Peyer's patch (tissue), 4 donors: ENCODE data around the gene TEKT5. TPM values are rescaled to one million over a fixed set of nuclear protein-coding genes. Genes with fewer than 3 reads are reported as not detected.

Experiments
- DNase-seq, 3 donors: peaks; one replicate each; pipeline ENCODE4 v3.0.0-alpha.2; 2017 to 2019
- H3K27ac ChIP-seq, 4 donors: fragments of 200-600 bp; sonication (generic); one replicate each; pipeline ENCODE4 v1.5.1; 2016 to 2019
- H3K27me3 ChIP-seq, 2 donors: fragments of 200-600 bp; sonication (generic); one replicate each; pipeline ENCODE4 v1.5.1; 2019
- H3K36me3 ChIP-seq, 3 donors: fragments of 200-600 bp; sonication (generic); one replicate each; pipeline ENCODE4 v1.5.1; 2016 to 2019
- H3K4me1 ChIP-seq, 4 donors: fragments of 200-600 bp; sonication (generic); one replicate each; pipeline ENCODE4 v1.5.1; 2016 to 2019
- H3K4me3 ChIP-seq, 4 donors: fragments of 200-600 bp; sonication (generic); 1 replicate in 3 of 4; 2 replicates in 1 of 4; pipeline ENCODE4 v1.5.1; 2016 to 2019; ENCODE audit warnings: mild to moderate bottlenecking in 1 of 4
- H3K9me3 ChIP-seq, 4 donors: fragments of 200-600 bp; sonication (generic); one replicate each; pipeline ENCODE4 v1.5.1; 2016 to 2019; ENCODE audit warnings: mild to moderate bottlenecking in 1 of 4
- POLR2A ChIP-seq, 2 donors: fragments of 450-650 bp; IDR thresholded peaks; one replicate each; pipeline ENCODE4 v1.5.1; 2017; ENCODE audit warnings: antibody characterized with exemption in 2 of 2, mild to moderate bottlenecking in 2 of 2, moderate library complexity in 2 of 2
- total RNA-seq, 4 donors: library from RNA; depleted of rRNA; stranded (reverse); fragments of >200 nt; gene quantifications; one replicate each; pipeline ENCODE4 v1.1.0, GENCODE V29; 2016
- TF ChIP-seq, protein P1 (sequence below), 6 experiments: fragments of 450-650 bp in 4 of 6; fragments of 200-600 bp in 2 of 6; sonication (generic) in 1 of 6; IDR thresholded peaks; one replicate each; pipeline ENCODE4 v1.5.1; 2017 to 2019; ENCODE audit warnings: antibody characterized with exemption in 6 of 6, mild to moderate bottlenecking in 3 of 6, moderate library complexity in 1 of 6

Gene TEKT5
- total RNA-seq, 4 donors from 2014 or later: 2.0 TPM; not detected in 3

DNA sequence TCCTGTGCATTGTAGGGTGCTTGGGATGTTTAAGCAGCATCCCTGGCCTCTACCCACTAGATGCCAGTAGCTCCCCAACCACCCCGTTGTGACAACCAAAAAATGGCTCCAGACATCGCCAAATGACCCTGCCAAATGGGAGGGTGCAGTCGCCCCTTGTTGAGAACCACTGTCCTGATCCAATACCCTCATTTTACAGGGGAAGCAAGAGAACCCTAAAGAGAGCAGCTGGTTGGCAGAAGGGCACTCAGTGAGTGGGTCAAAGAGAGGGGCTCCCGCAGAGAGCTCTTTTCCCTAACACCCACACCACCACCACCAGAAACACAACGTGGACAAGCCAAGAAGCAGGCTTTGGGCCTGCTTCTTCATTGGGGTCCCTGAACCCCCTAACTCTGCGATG, 18.4 kb downstream of the TEKT5 start:
- Histone ChIP-seq H3K27me3 (no peaks in the 10 kb centered on the region), H3K4me3 (no peak overlapping the region), H3K4me1 (no peaks in the 10 kb centered on the region), H3K9me3 (no peaks in the 10 kb centered on the region), H3K36me3 (no peaks in the 10 kb centered on the region), H3K27ac (no peak overlapping the region)
- no peak for DNase-seq
- TF ChIP-seq POLR2A (IDR thresholded peaks at IDR 0.05): no peak
- TF ChIP-seq, protein P1, sequence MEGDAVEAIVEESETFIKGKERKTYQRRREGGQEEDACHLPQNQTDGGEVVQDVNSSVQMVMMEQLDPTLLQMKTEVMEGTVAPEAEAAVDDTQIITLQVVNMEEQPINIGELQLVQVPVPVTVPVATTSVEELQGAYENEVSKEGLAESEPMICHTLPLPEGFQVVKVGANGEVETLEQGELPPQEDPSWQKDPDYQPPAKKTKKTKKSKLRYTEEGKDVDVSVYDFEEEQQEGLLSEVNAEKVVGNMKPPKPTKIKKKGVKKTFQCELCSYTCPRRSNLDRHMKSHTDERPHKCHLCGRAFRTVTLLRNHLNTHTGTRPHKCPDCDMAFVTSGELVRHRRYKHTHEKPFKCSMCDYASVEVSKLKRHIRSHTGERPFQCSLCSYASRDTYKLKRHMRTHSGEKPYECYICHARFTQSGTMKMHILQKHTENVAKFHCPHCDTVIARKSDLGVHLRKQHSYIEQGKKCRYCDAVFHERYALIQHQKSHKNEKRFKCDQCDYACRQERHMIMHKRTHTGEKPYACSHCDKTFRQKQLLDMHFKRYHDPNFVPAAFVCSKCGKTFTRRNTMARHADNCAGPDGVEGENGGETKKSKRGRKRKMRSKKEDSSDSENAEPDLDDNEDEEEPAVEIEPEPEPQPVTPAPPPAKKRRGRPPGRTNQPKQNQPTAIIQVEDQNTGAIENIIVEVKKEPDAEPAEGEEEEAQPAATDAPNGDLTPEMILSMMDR (IDR thresholded peaks at IDR 0.05): no peak

DNA sequence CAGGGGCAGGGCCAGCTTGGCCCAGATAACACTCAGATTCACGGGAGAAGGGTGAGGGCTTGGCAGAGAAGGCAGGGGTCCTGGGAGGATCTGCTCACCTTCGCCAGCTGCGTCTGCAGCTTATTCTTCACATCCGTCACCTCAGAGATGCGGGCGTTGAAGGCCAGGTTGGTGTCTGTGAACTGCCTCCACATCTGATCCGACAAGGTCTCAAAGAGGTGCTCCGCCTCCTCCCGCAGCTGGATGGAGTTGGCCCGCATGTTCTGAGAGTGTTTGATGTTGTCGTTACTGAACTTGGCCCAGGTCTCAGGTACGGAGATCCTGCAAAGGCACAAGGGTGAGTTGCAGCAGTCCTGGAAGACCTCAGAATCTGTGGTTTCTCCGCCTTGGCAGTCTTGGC, 18.9 kb downstream of the TEKT5 start:
- no peak for DNase-seq
- H3K4me3 ChIP-seq: no peak overlapping the region
- no peaks in the 10 kb centered on the region for H3K36me3 ChIP-seq
- TF ChIP-seq, protein P1 (IDR thresholded peaks at IDR 0.05): no peak
- no peak for TF ChIP-seq POLR2A (IDR thresholded peaks at IDR 0.05)
- H3K4me1 ChIP-seq: no peaks in the 10 kb centered on the region
- no peaks in the 10 kb centered on the region for H3K9me3 ChIP-seq
- no peaks in the 10 kb centered on the region for H3K27me3 ChIP-seq
- no peak overlapping the region for H3K27ac ChIP-seq

DNA sequence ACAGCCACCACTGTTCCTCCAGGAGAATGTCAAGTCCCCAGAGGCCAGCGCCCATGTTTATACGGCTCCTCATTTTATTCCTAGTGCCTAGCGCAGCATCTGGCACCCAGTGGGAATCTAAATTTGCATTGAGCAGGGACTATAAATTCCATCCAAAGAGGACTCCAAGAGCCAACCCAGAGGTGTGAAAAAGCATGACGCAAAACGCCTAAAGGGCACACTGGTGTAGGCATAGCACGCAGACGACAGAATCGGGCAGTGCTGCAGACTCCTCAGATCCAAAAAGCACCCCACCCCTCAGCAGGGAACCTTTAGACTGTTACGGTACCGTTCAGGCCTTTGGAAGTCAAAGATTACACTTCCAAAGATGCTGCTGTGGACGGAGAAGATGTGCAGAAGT, 19.5 kb downstream of the TEKT5 start:
- no peaks in the 10 kb centered on the region for H3K36me3 ChIP-seq
- DNase-seq: peak in 1 of 3 donors; percentile 27
- H3K27ac ChIP-seq: no peak overlapping the region
- TF ChIP-seq POLR2A (IDR thresholded peaks at IDR 0.05): no peak
- TF ChIP-seq, protein P1 (IDR thresholded peaks at IDR 0.05): no peak
- H3K27me3 ChIP-seq: no peaks in the 10 kb centered on the region
- no peaks in the 10 kb centered on the region for H3K9me3 ChIP-seq
- H3K4me1 ChIP-seq: no peaks in the 10 kb centered on the region
- H3K4me3 ChIP-seq: no peak overlapping the region

DNA sequence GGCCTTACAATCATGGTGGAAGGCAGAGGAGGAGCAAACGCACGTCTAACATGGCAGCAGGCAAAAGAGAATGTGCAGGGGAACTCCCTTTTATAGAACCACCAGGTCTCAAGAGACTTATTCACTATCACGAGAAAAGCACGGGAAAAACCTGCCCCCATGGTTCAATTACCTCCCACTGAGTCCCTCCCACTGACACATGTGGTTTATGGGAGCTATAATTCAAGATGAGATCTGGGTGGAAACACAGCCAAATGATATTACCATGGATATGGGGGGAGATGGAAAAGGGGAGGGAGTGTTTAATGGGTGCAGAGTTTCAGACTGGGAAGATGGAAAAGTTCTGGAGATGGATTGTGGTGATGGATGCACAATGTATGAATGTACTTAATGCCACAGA, 23.0 kb downstream of the TEKT5 start:
- DNase-seq: no peak
- no peak overlapping the region for H3K27ac ChIP-seq
- TF ChIP-seq, protein P1 (IDR thresholded peaks at IDR 0.05): no peak
- TF ChIP-seq POLR2A (IDR thresholded peaks at IDR 0.05): no peak
- H3K4me1 ChIP-seq: no peaks in the 10 kb centered on the region
- no peaks in the 10 kb centered on the region for H3K36me3 ChIP-seq
- H3K4me3 ChIP-seq: no peak overlapping the region
- no peaks in the 10 kb centered on the region for H3K9me3 ChIP-seq
- no peaks in the 10 kb centered on the region for H3K27me3 ChIP-seq

DNA sequence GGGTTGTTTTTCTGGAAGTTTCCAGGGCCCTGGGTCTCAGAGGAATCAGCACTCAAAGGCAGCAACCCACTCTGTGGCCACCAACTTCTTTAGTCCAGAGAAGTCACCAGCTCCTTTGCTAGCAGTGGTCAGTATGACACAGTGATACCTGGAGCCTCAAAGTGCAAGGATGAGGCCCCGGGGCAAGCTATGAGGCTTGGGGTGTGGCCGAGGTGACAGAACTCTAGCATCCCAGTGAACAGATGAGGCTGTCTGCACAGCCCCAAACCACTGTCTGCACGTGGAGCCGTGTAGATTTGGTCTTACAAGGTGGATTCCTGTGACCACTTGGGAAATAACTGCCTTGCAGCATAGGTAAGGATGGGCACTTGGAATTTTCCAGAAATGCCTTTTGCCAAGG, 24.9 kb downstream of the TEKT5 start:
- no peak for TF ChIP-seq POLR2A (IDR thresholded peaks at IDR 0.05)
- TF ChIP-seq, protein P1 (IDR thresholded peaks at IDR 0.05): no peak
- Histone ChIP-seq H3K9me3 (no peaks in the 10 kb centered on the region), H3K36me3 (no peaks in the 10 kb centered on the region), H3K4me1 (no peaks in the 10 kb centered on the region), H3K27me3 (no peaks in the 10 kb centered on the region), H3K4me3 (no peak overlapping the region), H3K27ac (no peak overlapping the region)
- no peak for DNase-seq
